A673 (cell line): ENCODE results near the gene CDH4.

ENCODE experiments used
- CTCF ChIP-seq: fragments of 300-800, 200-600 bp; sonication (generic); conservative IDR thresholded peaks from 2 replicates; pipeline ENCODE4 v1.5.1; 2017; ENCODE audit warnings: low read depth, mild to moderate bottlenecking, antibody characterized with exemption, low read length, moderate library complexity, mixed read lengths
- EZH2 ChIP-seq: fragments of 200-600 bp; sonication (generic); IDR thresholded peaks from 2 replicates; pipeline ENCODE4 v1.6.1; 2017; ENCODE audit warnings: borderline replicate concordance, low read depth, mild to moderate bottlenecking, mixed read lengths, antibody characterized with exemption, low read length; ENCODE audit not compliant: poor library complexity, severe bottlenecking

GRCh38 chr20:61812121-61812844 is 560.2 kb downstream of the CDH4 start:
- no peak for TF ChIP-seq CTCF
- TF ChIP-seq EZH2, result no peak
